ENCODE data around the gene MLLT6.

The MLLT6 gene

DNA sequence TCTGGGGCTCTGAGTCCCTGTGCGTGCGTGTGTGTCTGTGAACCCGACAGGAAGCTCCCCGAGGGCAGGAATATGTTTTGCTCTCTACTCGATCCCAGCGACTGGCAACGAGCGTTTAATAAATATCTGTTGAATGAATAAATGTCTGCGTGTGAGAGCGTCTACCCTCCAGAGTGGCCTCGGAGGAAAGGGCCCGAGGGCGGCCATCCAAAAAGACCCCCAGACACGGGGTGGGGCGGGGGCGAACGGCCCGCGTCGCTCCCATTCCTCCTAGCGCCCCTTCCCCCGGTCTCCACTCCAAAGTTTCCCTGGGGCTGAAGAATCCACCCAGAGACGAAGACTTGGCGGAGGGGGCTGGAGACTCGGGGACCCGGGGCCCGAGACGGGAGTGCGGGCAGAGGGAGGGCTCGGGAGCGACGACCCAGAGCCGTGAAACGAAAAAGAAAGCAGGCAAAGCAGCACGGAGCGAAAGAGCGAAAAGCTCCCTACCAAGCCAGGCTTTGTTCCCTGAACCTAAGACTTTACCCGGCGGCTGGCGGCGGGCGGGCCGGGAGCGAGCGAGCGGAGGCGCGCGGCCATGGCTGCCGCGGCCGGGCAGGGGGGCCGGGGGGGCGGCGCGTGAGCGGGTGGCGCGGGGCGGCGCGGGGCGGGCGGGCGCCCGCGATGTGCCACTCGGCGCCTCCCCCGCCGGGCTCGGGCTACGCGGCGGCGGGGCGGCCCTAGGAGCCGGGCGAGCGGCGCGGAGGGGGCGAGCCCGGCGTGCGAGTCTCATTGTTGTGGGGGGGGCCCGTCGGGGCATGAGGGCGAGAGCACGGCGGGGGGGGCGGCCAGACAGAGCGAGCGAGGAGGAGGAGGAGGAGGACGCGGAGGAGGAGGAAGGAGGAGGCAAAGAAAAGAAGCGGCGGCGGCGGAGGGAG lies at the start of gene MLLT6:
Gene MLLT6, plus strand, starts transcription at position 668 of the 917 bp plus-strand sequence. CDS start 360 bp downstream, outside the sequence.
- peak; percentile 39 for DNase-seq

DNA sequence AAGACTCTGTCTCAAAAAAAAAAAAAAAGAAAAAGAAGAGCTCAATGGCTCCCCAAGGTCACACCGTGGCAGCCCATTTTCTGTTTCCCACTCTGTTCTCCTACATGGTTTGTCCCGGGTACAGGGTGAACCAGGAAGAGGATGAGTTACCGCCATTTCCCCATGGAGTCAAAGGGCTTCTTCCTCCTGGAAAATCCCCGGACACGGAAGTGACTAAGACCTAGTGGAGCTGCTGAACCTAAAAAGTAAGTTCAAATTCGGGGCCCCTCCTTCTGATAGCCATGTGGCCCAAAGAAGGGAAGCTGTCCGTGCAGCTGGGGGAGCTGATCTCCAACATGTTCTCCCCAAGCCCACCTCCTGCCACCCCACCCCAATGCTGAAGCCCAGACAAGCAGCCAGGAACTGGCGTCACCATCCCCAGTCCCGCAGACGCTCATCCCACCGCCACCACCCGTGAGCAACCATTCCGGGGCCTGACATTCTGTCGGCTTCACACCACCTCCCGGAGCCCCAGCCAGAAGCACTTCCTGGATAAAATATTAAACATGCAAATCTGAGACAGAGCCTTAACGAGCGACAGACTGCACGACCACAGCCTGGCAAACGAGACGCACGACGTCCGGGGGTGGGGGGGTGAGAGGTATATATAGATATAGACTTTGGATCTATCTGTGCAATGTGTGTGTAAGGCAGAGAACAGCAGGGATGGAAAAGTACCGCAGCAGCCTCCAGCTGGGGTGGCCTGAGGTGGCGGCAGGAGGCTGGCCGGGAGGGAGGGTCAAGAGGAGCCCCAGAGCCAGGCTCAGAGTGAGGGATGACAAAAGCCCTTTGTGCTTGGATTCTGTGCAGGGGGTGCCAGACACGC lies 47.9 kb upstream of the MLLT6 start:
- DNase-seq = no peak

DNA sequence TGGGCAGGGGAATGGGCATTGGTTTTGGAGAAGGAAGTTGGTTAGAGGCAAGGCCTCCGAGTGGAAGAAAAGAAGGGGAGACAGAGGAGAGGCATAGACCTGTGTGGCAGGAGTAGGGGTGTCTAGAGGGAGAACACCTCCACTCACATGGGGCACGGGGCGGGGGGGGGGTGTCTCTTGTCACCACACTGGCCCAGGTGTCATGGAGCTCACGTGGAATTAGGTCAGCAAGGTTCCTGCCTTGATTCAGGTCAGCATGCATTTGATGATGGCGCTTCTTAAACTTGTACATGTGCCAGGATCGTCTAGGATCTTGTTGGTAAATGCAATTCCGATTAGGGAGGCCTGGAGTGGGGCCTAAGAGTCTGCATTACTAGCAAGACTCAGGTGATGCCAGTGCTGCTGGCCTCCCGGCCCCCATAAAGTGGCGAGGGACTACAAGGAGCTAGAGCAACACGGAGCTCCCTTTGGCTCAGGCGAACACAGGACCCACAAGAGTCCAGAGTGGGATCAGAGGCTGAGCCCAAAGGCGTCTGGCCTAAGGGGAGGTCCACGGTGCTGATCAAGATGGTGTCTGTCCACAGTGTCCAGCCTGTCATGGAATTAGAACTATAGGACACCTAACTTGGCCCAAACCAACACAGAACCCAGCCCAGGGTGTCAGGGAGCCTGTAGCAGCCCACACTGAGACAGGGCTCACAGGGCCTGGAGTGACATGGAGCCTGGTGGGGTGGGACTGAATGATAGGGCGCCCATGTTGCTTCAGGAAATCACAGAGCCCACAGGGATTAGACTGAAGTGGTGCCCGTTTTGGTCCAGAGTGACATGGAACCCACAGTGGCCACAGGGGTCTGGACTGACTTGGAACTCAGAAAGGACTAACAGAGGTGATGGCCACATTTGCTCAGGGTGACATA lies 47.0 kb upstream of the MLLT6 start:
- DNase-seq = no peak

DNA sequence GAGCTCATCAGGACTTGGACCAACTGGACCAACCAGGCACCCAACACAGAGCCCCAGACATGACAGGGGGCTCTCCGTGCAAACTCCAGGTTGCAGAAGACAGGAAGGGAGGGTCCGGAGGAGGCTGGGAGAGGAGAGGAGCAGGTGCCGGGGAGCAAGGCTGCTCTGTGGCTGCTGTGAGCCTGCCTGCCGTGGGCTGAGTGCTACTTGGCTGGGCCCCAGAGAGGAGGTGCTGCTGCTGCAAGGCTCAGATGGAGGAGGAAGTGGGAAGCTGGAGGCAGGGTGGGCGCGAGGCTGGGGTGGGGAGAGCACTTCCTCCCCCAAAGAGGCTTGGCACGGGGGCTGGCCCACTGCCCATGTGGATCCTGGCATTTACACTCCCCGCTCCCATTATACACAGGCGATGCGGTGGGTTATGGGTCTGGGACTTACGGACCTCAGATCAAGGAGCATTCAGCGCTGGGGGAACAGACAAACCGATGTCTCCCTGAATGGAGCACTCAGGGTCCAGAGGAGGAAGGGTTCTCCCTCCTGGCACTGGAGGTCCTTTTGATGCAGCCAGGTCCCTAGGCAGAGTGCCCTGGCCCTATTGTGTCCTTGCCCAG lies 46.2 kb upstream of the MLLT6 start:
- peak; percentile 9 for DNase-seq

DNA sequence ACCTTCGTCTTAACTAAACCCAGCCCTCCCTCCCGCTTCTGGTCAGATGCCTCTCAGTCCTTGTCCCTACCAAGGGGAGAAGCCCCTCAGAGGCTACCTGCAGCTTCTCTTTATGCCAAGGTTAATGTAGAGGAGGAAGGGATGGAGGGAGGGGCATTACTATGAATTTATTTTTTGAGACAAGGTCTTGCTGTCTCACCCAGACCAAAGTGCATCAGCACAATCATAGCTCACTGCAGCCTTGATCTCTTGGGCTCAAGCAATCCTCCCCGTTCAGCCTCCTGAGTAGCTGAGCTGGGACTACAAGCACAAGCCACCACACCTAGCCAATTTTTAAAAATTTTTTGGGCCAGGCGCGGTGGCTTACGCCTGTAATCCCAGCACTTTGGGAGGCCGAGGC lies 45.7 kb upstream of the MLLT6 start:
- no peak for DNase-seq

DNA sequence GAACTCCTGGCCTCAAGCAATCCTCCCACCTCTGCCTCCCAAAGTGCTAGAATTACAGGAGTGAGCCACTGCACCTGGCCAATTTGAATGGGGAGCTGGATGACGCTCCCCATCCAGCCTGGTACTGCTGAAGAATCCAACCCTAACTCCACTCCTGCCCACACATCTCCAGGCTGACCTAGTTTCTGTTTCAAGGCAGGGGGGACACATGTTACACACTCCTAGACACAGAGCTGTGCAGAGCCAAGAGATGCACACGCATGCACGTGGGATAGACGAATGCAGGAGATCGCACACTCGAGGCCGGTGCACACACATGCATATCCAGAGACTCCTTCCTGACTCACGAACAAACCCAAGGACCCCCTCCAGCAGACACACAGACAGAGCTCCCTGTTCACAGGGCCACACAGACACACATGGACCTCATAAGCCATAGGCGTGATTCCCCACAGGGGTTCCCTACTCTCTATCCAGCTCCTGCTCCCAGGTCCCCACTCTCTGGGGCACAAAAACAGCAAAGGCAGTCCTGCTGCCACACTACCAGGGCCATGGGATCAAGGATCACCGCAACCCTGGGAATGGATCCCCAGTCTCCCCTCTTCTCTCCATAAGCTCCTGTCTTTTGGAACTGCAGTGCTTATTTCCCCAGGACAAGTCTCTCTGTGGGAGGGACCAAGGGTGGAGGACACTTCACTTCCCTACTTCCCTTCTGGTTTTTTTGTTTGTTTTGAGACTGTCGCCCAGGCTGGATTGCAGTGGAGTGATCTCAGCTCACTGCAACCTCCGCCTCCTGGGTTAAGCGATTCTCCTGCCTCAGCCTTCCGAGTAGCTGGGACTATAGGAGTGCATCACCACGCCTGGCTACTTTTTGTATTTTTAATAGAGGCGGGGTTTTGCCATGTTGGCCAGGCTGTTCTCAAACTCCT lies 44.7 kb upstream of the MLLT6 start:
- peak; percentile 16 for DNase-seq

DNA sequence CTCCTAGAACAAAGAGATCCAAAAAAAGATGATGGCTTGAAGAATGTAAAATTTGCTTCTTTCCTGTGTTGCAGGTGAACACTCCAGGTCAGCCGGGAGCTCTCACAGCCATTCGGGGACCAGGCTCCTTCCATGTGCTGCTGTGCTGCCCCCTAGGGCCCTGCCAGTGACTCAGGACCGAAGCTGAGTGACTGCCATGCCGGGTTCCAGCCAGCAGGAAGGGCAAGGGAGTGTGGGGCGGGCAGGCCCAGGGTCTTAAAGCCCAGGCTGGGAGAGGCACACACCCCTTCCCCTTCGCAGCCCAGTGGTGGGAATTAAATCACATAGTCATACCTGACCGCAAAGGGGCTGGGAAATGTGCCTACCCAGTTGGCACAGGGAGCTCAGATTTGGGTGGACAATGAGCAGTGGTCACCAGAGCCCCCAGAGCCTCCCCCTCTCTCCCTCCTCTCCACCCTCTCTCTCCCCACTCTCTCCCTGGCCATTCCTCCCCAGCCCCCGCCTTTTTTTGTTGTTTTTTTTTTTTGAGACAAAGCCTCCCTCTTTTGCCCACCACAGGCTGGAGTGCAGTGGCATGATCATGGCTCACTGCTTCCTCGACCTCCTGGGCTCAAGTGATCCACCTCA lies 41.8 kb upstream of the MLLT6 start:
- DNase-seq = peak; percentile 68

DNA sequence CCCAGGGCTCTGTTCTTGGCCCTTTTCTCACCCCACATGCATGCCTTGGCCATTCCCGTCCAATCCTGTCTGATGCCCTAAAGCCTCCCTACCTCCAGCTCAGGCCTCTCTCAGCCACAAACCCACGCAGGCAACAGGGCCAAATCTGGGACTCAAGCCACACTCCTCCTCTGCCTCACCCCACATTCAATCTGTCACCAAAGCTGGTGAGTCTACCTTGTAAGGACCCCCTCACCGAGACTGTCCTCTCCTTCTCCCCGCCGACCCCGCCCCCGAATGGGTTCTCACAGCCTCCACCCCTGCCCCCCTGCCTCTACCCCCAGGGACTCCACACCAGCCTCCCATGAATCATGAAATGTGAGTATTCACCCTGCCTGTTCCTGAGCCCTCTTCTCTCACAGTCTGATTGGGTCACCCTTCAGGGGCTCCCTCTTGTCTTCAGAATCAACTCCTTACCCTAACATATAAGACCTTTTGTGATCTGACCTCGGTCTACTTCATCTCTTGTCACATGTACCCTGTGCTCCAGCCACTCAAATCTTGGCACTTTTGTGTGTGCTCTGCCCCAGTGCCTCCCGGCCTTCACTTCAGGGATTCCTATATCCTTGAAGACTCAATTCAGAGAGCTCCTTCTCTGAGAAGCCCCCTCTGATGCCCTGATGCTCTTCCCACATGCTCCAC lies 41.0 kb upstream of the MLLT6 start:
- DNase-seq = no peak

DNA sequence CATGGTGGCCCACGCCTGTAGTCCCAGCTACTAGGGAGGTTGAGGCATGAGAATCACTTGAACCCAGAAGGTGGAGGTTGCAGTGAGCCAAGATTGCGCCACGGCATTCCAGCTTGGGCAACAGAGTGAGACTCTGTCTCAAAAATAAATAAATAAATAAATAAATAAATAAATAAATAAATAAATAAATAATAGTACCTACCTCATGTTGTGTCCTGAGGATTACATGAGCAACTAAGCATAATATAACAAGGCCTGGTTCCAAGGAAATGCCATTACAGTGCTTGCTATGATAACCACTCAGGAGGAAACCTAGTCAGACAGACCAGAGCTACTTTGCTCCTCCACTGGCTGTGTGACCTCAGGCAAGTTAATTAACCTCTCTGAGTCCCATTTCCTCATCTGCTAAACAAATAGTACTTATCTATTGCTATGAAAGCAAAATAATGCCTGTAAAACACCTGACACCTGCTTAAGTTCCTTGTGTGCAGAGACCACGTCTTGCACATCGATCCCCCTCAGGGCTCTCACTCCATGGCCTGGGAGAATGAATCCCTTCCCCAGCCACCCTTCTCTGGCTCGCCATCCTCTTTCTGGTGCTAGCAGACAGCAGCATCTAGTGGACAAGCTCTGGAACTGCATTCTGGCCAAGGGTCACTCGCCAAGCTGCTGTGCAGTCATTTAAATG lies 37.8 kb upstream of the MLLT6 start:
- peak; percentile 35 for DNase-seq

DNA sequence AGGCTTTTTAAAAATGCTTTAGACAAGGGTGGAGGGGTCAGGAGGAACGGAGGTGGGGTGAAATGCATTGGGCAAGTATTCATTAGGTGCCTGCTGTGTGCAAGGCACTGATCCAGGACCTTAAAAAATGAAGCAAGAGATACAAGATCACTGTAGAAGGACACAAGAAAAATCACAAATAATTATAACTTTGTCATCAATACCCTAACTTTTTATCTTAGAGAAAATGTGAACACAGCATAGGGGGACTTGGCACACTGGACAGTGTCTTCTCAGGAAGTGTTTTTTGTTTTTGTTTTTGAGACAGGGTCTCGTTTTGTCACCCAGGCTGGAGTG lies 37.3 kb upstream of the MLLT6 start:
- DNase-seq = no peak

DNA sequence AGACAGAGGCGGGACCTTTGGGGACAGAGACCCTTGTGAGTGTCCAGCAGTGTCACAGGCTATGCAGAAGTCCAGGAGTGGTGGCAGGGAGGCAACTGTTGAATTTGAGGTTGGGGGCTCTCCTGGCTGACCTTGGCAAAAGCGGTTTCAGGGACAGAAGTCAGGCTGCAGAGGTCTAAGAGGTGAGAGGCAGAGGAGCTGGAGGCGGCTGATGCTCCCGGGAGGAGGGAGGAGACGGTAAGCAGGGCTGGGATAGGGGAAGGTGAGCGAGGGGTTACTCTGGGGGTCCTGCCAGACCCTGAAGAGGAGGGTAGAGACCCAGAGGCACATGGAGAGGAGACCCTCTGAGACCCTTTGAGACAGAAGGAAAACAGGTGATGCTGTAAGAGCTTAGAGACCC lies 35.6 kb upstream of the MLLT6 start:
- DNase-seq = no peak

DNA sequence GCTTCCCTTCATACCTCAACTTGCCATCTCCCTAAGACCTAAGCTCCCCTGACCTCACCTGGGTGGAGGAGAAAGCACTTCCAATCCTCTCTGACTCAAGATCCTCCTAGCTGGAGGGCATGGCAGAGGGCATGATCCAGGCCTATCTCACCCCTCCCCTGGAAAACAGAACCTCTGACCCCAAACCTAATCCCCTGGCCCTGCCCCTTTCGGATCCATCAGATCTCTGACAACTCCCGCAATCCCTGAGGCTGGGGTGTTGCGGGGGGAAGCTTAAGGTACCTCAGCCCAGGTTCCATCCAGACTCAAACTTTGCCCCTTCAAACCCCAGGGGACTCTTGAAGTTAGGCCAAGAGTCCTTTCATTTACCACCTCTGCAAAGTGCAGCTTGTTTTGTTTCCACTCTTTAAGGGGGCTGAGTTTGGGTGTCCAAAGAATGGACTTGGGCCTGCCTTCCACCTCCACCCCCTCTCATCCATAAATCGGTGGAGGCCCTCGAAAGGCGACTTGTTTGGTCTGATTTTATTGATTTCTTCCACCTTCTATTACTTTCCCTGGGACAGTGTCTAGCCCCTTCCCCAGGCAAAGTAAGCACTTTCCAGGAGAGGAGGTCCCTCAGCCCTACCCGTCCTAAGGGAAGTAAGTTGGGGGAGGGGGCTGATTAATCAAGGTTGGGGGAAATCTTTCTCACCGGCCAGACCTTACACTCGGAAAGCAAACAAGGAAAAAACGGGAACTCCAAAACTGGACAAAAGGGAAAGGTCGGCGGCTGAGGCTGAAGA lies 32.9 kb upstream of the MLLT6 start:
- DNase-seq = no peak

DNA sequence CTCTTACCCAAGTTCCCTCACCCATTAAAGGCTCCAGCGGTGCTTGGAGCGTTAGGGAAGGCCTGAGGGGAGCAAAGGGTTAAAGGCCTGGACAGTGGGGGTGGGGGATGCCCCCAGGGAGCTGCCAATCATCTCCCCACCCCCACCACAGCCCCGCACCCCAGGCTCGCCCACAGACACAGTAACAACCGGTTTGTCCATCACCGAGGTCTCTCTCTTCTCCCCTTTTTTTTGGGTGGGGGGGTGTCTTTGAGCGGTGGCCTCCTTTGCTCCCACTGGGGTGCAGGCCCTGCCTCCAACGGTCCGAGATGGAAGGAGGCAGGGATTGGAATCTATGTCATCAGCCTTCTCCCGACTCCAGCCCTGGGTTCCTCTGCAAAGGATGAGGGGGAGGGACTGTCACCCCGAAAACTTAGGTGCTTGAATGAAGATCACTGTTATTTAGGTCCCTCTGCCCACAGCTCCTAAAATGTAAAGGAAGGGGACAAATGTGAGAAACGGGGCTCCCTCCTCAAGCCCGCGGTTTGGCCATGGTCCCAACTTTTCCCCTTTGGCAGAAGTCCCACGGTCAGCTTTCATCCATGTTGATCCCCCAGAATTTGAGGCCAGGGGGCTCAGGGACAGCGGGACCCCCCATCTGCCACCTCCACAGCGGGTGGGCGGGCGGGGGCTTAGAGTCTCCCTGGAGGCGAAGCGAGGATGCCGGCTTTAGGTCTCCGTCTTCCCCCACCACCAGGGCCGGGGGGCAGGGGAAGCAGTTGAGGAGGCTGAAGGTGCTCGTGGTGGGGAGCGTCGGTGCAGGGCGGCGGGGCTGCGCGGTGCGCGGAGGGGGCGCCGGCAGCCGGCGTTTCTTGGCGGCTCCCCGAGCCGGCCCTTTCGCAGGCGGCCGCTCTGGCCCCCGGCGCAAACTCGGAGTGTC lies 32.0 kb upstream of the MLLT6 start:
- no peak for DNase-seq

DNA sequence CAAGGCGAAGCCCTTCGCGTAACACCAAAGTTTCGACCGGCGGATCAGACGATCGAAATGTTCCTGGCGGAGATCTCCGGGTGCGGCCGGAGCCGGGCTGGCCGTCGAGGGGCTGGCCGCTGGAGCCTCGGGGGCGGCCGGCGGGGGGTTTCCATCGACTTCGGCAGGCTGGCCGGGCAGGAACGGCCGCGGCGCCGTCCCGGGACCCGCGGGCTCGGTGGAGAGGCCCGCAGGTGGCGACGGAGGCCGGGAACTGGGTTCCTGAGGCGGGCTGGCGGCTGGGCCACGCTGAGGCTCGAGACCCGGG lies 31.4 kb upstream of the MLLT6 start:
- DNase-seq = no peak

DNA sequence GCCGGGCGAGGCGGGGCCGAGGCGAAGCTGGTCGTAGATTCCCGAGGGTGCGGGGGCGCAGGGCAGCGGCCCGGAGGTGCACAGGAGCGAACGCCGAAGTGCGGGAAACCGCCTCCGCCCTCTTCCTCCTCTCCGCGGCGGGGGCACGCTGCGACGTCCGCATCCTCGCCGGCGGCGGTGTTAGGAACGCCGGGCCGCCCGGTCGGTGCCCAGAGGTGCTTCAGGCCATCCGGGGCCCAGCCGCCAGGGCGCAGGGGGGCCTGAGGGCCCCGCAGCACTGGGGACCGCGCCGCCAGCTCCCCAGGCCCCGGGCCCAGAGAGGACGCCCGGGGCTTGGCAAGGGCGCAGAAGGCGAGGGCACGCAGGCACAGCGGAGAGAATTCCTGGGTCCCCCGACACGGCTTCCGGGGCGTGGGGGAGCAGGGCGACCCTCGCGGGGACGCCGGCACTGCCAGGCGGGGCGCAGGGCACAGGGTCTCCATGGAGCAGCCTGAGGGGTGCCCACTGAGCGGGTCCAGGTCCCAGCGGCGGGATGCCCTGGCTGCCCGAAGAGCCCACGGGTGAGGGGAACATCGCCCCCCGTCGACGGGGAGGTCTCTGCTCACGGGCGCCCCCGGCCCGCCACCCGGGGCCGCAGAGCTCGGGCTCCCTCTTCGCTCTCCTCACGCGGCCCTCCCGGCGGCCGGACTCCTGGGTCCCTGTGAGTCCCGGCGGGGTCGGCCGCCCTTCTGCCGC lies 30.9 kb upstream of the MLLT6 start:
- no peak for DNase-seq

DNA sequence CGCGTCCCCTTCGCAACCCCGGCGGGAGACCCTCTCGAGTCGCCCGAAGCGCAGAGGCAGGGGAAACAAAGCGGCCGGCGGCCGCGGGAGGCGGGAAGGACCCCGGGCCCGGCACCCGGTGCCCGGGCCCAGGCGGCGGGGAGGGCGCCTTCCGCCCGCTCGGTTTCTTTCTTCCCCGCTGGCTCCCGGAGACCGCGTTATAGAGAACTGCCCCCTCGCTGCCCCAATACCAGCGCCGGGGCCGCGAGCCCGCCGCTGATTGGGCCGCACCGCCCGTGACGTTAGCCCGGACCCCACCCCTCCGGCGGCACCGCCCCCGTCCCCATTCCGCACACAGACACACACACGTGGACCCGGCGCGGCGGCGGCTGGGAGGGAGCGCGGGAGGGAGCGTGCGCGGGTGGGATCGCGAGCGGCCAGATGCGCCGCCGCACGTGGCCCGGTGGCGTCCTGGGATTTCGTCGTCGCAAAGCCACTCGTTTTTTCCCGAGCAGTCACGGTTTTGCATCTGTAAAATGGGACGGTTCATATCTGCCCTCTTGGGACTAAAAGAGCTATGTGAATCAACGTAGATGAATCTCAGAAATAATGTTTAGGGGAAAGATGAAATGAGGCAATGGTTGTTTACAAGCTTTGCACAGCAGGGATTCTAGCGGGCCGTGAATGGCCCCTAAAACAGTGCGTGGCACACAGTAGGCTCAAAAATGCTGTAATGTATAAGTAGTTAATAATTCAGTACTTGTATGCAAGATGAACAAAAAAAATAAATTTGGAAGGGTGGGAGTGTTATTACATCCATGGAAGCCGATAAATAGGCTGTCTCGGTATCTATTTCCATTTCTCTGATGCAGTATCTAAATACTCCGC lies 30.1 kb upstream of the MLLT6 start, which contains the start of gene EPOP:
Gene EPOP, minus strand, starts transcription at position 209 of the 867 bp plus-strand sequence. CDS start 462 bp downstream, outside the sequence.
- DNase-seq = peak; percentile 62
